Mammary epithelial cell (primary cell): ENCODE measurements around the gene UVSSA.

Experiments
- CTCF ChIP-seq, 2 donors: IDR thresholded peaks in 1 of 2; conservative IDR thresholded peaks in 1 of 2; 2 replicates each; pipeline ENCODE4 v1.5.1; 2011 to 2012; ENCODE audit warnings: inconsistent platforms in 2 of 2, low read length in 2 of 2, mild to moderate bottlenecking in 2 of 2, control low read depth in 1 of 2, low read depth in 1 of 2; ENCODE audit not compliant: insufficient read depth in 1 of 2; ENCODE audit errors: extremely low read depth in 1 of 2
- EZH2 ChIP-seq: IDR thresholded peaks from 2 replicates; pipeline ENCODE4 v1.6.1; 2012; ENCODE audit warnings: low read length, inconsistent platforms, borderline replicate concordance

- TF ChIP-seq CTCF (conservative IDR thresholded peaks at IDR 0.05 in 1 of 2, IDR thresholded peaks at IDR 0.05 in 1 of 2; ENCODE audit: extremely low read depth in 1 of 2, insufficient read depth in 1 of 2, low read depth in 1 of 2, low read length in 2 of 2) (no peak), EZH2 (no peak)
Measured at GRCh38 chr4:1379801-1380331, 32.9 kb downstream of the UVSSA start.
